ENCODE measurements around the gene P2RX6. TPM values are rescaled to one million over a fixed set of nuclear protein-coding genes. Genes with fewer than 3 reads are reported as not detected.
A peak's percentile ranks its signal among the peaks of the same experiment; 100 is the strongest.

P2RX6 gene
- total and polyA plus RNA-seq, 9 of the 15 experiments (the other 6 are each of a cell fraction or from before 2014, with no cell fraction given) = 0.01 to 3.9 (median 1.5) TPM; not detected in 1

GRCh38 chr22:20982563-20982882 lies 32.4 kb upstream of the P2RX6 start (continued):
- TF ChIP-seq AFF1 (IDR thresholded peaks at IDR 0.05; ENCODE audit: low read depth in 1 of 2, partially characterized antibody in 2 of 2) = no peak
- TF ChIP-seq ZNF175 (CRISPR knock-in tag; IDR thresholded peaks at IDR 0.05; ENCODE audit: low read depth) = no peak
- peak in 1 of 2 experiments; percentile 72; a peak in 1 of 4 replicates for TF ChIP-seq SRF (CRISPR knock-in tag; IDR thresholded peaks at IDR 0.05)
- no peak for TF ChIP-seq CCNT2 (IDR thresholded peaks at IDR 0.05; ENCODE audit: borderline replicate concordance, extremely low read depth, insufficient read length, low read depth, low read length)
- no peak for TF ChIP-seq BDP1 (IDR thresholded peaks at IDR 0.05; ENCODE audit: insufficient read depth, insufficient read length)
- no peak for TF ChIP-seq SMARCE1 (IDR thresholded peaks at IDR 0.05)
- no peak for TF ChIP-seq BRD4 (IDR thresholded peaks at IDR 0.05)
- TF ChIP-seq ZNF609 (CRISPR knock-in tag; IDR thresholded peaks at IDR 0.05; ENCODE audit: borderline replicate concordance) = no peak
- 0 out of 2 replicates have a peak, but pooled peaks have one; percentile 16 for TF ChIP-seq CGGBP1 (CRISPR knock-in tag; IDR thresholded peaks at IDR 0.05)
- no peak for TF ChIP-seq ZNF586 (CRISPR knock-in tag; conservative IDR thresholded peaks at IDR 0.05)
- no peak for TF ChIP-seq SMARCA4 (IDR thresholded peaks at IDR 0.05)
- TF ChIP-seq KAT2B (IDR thresholded peaks at IDR 0.05; ENCODE audit: low read depth, low read length) = peak; percentile 30
- TF ChIP-seq LARP7 (IDR thresholded peaks at IDR 0.05) = no peak
- no peak for TF ChIP-seq GTF2A2 (tag; IDR thresholded peaks at IDR 0.05)
- TF ChIP-seq EP300 (IDR thresholded peaks at IDR 0.05; ENCODE audit: low read length) = no peak

Measured in K562 (cell line).